RPMI7951 (cell line): Measurements from ENCODE around the gene TAS2R40. TPM values are rescaled to one million over a fixed set of nuclear protein-coding genes. Genes with fewer than 3 reads are reported as not detected.
"Not testable (repeated sequence)": the region's sequence is repeated elsewhere in the genome, so short reads cannot be mapped to it uniquely, and the experiment has no call there.

Experiments used
- DNase-seq: peaks from one replicate; pipeline ENCODE4 v3.0.0-alpha.2; 2012; ENCODE audit warnings: low read depth
- total RNA-seq: library from RNA; depleted of rRNA; stranded (reverse); fragments of >200 nt; shearing (Covaris generic); gene quantifications from 2 replicates; pipeline ENCODE4 v1.2.3, GENCODE V29; 2014; rRNA removed

Gene TAS2R40
- total RNA-seq, 1 experiment from 2014 or later, result not detected

- DNase-seq, result no peak
Measured at GRCh38 chr7:143250199-143250598, 28.4 kb downstream of the TAS2R40 start.

- no peak for DNase-seq
Measured at GRCh38 chr7:143250822-143251221, 29.0 kb downstream of the TAS2R40 start.

GRCh38 chr7:143252006-143252405 is 30.2 kb downstream of the TAS2R40 start:
- no peak for DNase-seq

GRCh38 chr7:143255564-143255963 is 33.7 kb downstream of the TAS2R40 start:
- no peak for DNase-seq

GRCh38 chr7:143256325-143256724 is 34.5 kb downstream of the TAS2R40 start:
- DNase-seq, result no peak

GRCh38 chr7:143256932-143257331 is 35.1 kb downstream of the TAS2R40 start:
- DNase-seq, result no peak

- peak; percentile 19 for DNase-seq
Measured at GRCh38 chr7:143257501-143257900, 35.7 kb downstream of the TAS2R40 start.

- no peak for DNase-seq
Measured at GRCh38 chr7:143258831-143259230, 37.0 kb downstream of the TAS2R40 start.

- no peak for DNase-seq
Measured at GRCh38 chr7:143259765-143260164, 37.9 kb downstream of the TAS2R40 start.

GRCh38 chr7:143261901-143262300 is 40.1 kb downstream of the TAS2R40 start:
- DNase-seq, result no peak

GRCh38 chr7:143263266-143264195 is 41.7 kb downstream of the TAS2R40 start, which contains the start of gene GSTK1:
Gene GSTK1 (plus strand): TSS chr7:143263441. CDS start chr7:143263514, 73 bp downstream.
- DNase-seq, result peak; percentile 68

- DNase-seq, result not testable (repeated sequence)
Measured at GRCh38 chr7:143264196-143264568, 42.3 kb downstream of the TAS2R40 start.

- DNase-seq, result no peak
Measured at GRCh38 chr7:143265017-143265693, 43.3 kb downstream of the TAS2R40 start.

GRCh38 chr7:143269251-143269650 is 47.4 kb downstream of the TAS2R40 start:
- no peak for DNase-seq

- no peak for DNase-seq
Measured at GRCh38 chr7:143271240-143271639, 49.4 kb downstream of the TAS2R40 start.

Other genes with a start within 250 kb of the TAS2R40 start
- gene OR9A2, start 194.9 kb upstream of the TAS2R40 start, total RNA-seq, result not detected in 2 replicates
- not detected in 2 replicates for gene OR6V1, start 169.7 kb upstream of the TAS2R40 start, total RNA-seq
- gene PIP, start 90.0 kb upstream of the TAS2R40 start, total RNA-seq, result not detected in 2 replicates
- not detected in 2 replicates for gene TAS2R39, start 38.6 kb upstream of the TAS2R40 start, total RNA-seq
- gene GSTK1, start 41.4 kb downstream of the TAS2R40 start, total RNA-seq, result 96.1 and 111 TPM in 2 replicates
- not detected in 2 replicates for gene TMEM139, start 62.9 kb downstream of the TAS2R40 start, total RNA-seq
- 8.8 and 15.1 TPM in 2 replicates for gene CASP2, start 66.3 kb downstream of the TAS2R40 start, total RNA-seq
- gene CLCN1, start 94.1 kb downstream of the TAS2R40 start, total RNA-seq, result not detected in 2 replicates
- not detected in 2 replicates for gene FAM131B, start 140.7 kb downstream of the TAS2R40 start, total RNA-seq
- 35.9 and 51.5 TPM in 2 replicates for gene ZYX, start 159.3 kb downstream of the TAS2R40 start, total RNA-seq
- gene EPHA1, start 186.8 kb downstream of the TAS2R40 start, total RNA-seq, result not detected in 2 replicates
- gene TAS2R60, start 221.4 kb downstream of the TAS2R40 start, total RNA-seq, result not detected in 2 replicates